ENCODE data around the gene RASSF8. TPM values are rescaled to one million over a fixed set of nuclear protein-coding genes. Genes with fewer than 3 reads are reported as not detected.
"Not testable (repeated sequence)": the region's sequence is repeated elsewhere in the genome, so short reads cannot be mapped to it uniquely, and the experiment has no call there.

The RASSF8 gene
- total RNA-seq, 1 donor from 2014 or later, result 39.5 TPM

GRCh38 chr12:26056335-26056734, 97.9 kb downstream of the RASSF8 start:
- Histone ChIP-seq H3K9me3 (ENCODE audit: insufficient read depth, low read depth, low read length) (no peaks in the 10 kb centered on the region), H3K36me3 (ENCODE audit: insufficient read depth, low read length) (peaks cover 4% of the 10 kb centered on the region), H3K27ac (ENCODE audit: low read depth, low read length) (peak overlapping the region; percentile 27), H3K27me3 (ENCODE audit: insufficient read depth, low read length) (no peaks in the 10 kb centered on the region), H4K20me1 (ENCODE audit: insufficient read depth, low read length) (peaks cover 20% of the 10 kb centered on the region), H3K79me2 (ENCODE audit: insufficient read depth, low read length) (peaks cover 40% of the 10 kb centered on the region), H3K4me2 (ENCODE audit: low read length) (no peak overlapping the region), H3K4me3 (ENCODE audit: insufficient read depth, low read depth, low read length) (no peak overlapping the region), H3K9ac (ENCODE audit: low read length) (no peak overlapping the region), H2AFZ (ENCODE audit: low read depth, low read length) (no peak overlapping the region), H3K4me1 (ENCODE audit: insufficient read depth, low read length) (peaks cover 8% of the 10 kb centered on the region)
- Mint-ChIP-seq H3K4me3 (ENCODE audit: unreplicated experiment) (no peak overlapping the region), H3K36me3 (ENCODE audit: low read depth, unreplicated experiment) (no peaks in the 10 kb centered on the region), H3K4me1 (ENCODE audit: low read depth, unreplicated experiment) (peaks cover 6% of the 10 kb centered on the region), H3K27me3 (ENCODE audit: low read depth, unreplicated experiment) (no peaks in the 10 kb centered on the region), H3K9me3 (ENCODE audit: unreplicated experiment) (no peaks in the 10 kb centered on the region), H3K27ac (ENCODE audit: unreplicated experiment) (no peak overlapping the region)
- peak; percentile 63 for DNase-seq (ENCODE audit: low read depth)
- TF ChIP-seq, protein P1, sequence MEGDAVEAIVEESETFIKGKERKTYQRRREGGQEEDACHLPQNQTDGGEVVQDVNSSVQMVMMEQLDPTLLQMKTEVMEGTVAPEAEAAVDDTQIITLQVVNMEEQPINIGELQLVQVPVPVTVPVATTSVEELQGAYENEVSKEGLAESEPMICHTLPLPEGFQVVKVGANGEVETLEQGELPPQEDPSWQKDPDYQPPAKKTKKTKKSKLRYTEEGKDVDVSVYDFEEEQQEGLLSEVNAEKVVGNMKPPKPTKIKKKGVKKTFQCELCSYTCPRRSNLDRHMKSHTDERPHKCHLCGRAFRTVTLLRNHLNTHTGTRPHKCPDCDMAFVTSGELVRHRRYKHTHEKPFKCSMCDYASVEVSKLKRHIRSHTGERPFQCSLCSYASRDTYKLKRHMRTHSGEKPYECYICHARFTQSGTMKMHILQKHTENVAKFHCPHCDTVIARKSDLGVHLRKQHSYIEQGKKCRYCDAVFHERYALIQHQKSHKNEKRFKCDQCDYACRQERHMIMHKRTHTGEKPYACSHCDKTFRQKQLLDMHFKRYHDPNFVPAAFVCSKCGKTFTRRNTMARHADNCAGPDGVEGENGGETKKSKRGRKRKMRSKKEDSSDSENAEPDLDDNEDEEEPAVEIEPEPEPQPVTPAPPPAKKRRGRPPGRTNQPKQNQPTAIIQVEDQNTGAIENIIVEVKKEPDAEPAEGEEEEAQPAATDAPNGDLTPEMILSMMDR (IDR thresholded peaks at IDR 0.05; ENCODE audit: insufficient read depth, low read depth, low read length), result no peak
- TF ChIP-seq EZH2 (IDR thresholded peaks at IDR 0.05; ENCODE audit: insufficient read depth, low read length), result no peak
- FAIRE-seq, result no peak

DNA sequence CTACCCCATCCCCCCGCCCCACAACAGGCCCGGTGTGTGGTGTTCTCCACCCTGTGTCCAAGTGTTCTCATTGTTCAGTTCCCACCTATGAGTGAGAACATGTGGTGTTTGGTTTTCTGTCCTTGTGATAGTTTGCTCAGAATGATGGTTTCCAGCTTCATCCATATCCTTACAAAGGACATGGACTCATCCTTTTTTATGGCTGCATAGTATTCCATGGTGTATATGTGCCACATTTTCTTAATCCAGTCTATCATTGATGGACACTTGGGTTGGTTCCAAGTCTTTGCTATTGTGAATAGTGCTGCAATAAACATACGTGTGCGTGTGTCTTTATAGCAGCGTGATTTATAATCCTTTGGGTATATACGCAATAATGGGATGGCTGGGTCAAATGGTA, 98.8 kb downstream of the RASSF8 start:
- H3K4me3 ChIP-seq (ENCODE audit: insufficient read depth, low read depth, low read length); FAIRE-seq; H3K4me1 ChIP-seq (ENCODE audit: insufficient read depth, low read length); H3K36me3 ChIP-seq (ENCODE audit: insufficient read depth, low read length); H3K9me3 Mint-ChIP-seq (ENCODE audit: unreplicated experiment); H3K36me3 Mint-ChIP-seq (ENCODE audit: low read depth, unreplicated experiment); H3K9ac ChIP-seq (ENCODE audit: low read length); H3K4me1 Mint-ChIP-seq (ENCODE audit: low read depth, unreplicated experiment); H3K4me3 Mint-ChIP-seq (ENCODE audit: unreplicated experiment); H3K27me3 Mint-ChIP-seq (ENCODE audit: low read depth, unreplicated experiment); H3K27me3 ChIP-seq (ENCODE audit: insufficient read depth, low read length); DNase-seq (ENCODE audit: low read depth); H3K27ac ChIP-seq (ENCODE audit: low read depth, low read length); H3K9me3 ChIP-seq (ENCODE audit: insufficient read depth, low read depth, low read length); H2AFZ ChIP-seq (ENCODE audit: low read depth, low read length); H3K27ac Mint-ChIP-seq (ENCODE audit: unreplicated experiment); H3K4me2 ChIP-seq (ENCODE audit: low read length): not testable (repeated sequence)
- H3K79me2 ChIP-seq (ENCODE audit: insufficient read depth, low read length), result peaks cover 31% of the 10 kb centered on the region
- peaks cover 16% of the 10 kb centered on the region for H4K20me1 ChIP-seq (ENCODE audit: insufficient read depth, low read length)

- H3K36me3 Mint-ChIP-seq (ENCODE audit: low read depth, unreplicated experiment), result no peaks in the 10 kb centered on the region
- H3K4me3 Mint-ChIP-seq (ENCODE audit: unreplicated experiment), result no peak overlapping the region
- peaks cover 23% of the 10 kb centered on the region for H3K79me2 ChIP-seq (ENCODE audit: insufficient read depth, low read length)
- H3K4me1 ChIP-seq (ENCODE audit: insufficient read depth, low read length), result peaks cover 9% of the 10 kb centered on the region
- H3K4me2 ChIP-seq (ENCODE audit: low read length), result no peak overlapping the region
- peaks cover 11% of the 10 kb centered on the region for H4K20me1 ChIP-seq (ENCODE audit: insufficient read depth, low read length)
- no peaks in the 10 kb centered on the region for H3K27me3 ChIP-seq (ENCODE audit: insufficient read depth, low read length)
- peaks cover 4% of the 10 kb centered on the region for H3K36me3 ChIP-seq (ENCODE audit: insufficient read depth, low read length)
- DNase-seq (ENCODE audit: low read depth) (peak; percentile 44), FAIRE-seq (no peak)
- no peaks in the 10 kb centered on the region for H3K27me3 Mint-ChIP-seq (ENCODE audit: low read depth, unreplicated experiment)
- TF ChIP-seq, protein P1 (IDR thresholded peaks at IDR 0.05; ENCODE audit: insufficient read depth, low read depth, low read length), result no peak
- no peak for TF ChIP-seq EZH2 (IDR thresholded peaks at IDR 0.05; ENCODE audit: insufficient read depth, low read length)
- H3K27ac Mint-ChIP-seq (ENCODE audit: unreplicated experiment), result no peak overlapping the region
- no peak overlapping the region for H3K27ac ChIP-seq (ENCODE audit: low read depth, low read length)
- H3K4me3 ChIP-seq (ENCODE audit: insufficient read depth, low read depth, low read length), result no peak overlapping the region
- H3K9me3 ChIP-seq (ENCODE audit: insufficient read depth, low read depth, low read length), result no peaks in the 10 kb centered on the region
- H2AFZ ChIP-seq (ENCODE audit: low read depth, low read length), result no peak overlapping the region
- peaks cover 17% of the 10 kb centered on the region for H3K4me1 Mint-ChIP-seq (ENCODE audit: low read depth, unreplicated experiment)
- no peaks in the 10 kb centered on the region for H3K9me3 Mint-ChIP-seq (ENCODE audit: unreplicated experiment)
- no peak overlapping the region for H3K9ac ChIP-seq (ENCODE audit: low read length)
Observed at GRCh38 chr12:26058308-26058707, 99.8 kb downstream of the RASSF8 start.
